SU-DHL-6 (cell line): Measurements from ENCODE around the gene MAP4K1.

Experiments
- H2AFZ ChIP-seq: fragments of 200-600 bp; sonication (generic); 2 replicates; pipeline ENCODE4 v1.6.1; 2014; ENCODE audit warnings: low read depth, mild to moderate bottlenecking, moderate library complexity, mixed read lengths, antibody characterized with exemption, low read length; ENCODE audit not compliant: severe bottlenecking
- H3F3A ChIP-seq: fragments of 200-600 bp; shearing (Covaris generic); 2 replicates; pipeline ENCODE4 v1.6.0; 2016; ENCODE audit warnings: antibody characterized with exemption, mild to moderate bottlenecking; ENCODE audit not compliant: insufficient read depth
- H3K27ac ChIP-seq: fragments of 200-600 bp; sonication (generic); 2 replicates; pipeline ENCODE4 v1.5.1; 2016; ENCODE audit warnings: low read depth, mild to moderate bottlenecking, low read length, moderate library complexity, mixed read lengths
- H3K27me3 ChIP-seq: fragments of 200-600 bp; sonication (generic), shearing (Covaris generic); 2 replicates; pipeline ENCODE4 v1.6.0; 2014; ENCODE audit warnings: mild to moderate bottlenecking, low read length
- H3K36me3 ChIP-seq: fragments of 200-600 bp; sonication (generic); 2 replicates; pipeline ENCODE4 v1.6.1; 2014; ENCODE audit warnings: mild to moderate bottlenecking, low read length, mixed read lengths
- H3K4me2 ChIP-seq: fragments of 300-600, 200-600 bp; shearing (Covaris generic), sonication (generic); 2 replicates; pipeline ENCODE4 v1.6.0; 2014; ENCODE audit warnings: low read length, low read depth, mild to moderate bottlenecking; ENCODE audit not compliant: poor library complexity, severe bottlenecking
- H3K4me3 ChIP-seq: fragments of 200-600 bp; sonication (generic); 2 replicates; pipeline ENCODE4 v1.5.1; 2014; ENCODE audit warnings: antibody characterized with exemption, low read length, mild to moderate bottlenecking, mixed read lengths; ENCODE audit not compliant: insufficient read depth, poor library complexity, severe bottlenecking
- H3K79me2 ChIP-seq: fragments of 200-600 bp; sonication (generic); 2 replicates; pipeline ENCODE4 v1.6.1; 2014; ENCODE audit warnings: mild to moderate bottlenecking, low read length, moderate library complexity; ENCODE audit not compliant: insufficient read depth
- H3K9ac ChIP-seq: fragments of 200-600 bp; sonication (generic); 2 replicates; pipeline ENCODE4 v1.7.0; 2014; ENCODE audit warnings: mild to moderate bottlenecking, low read length
- H3K9me2 ChIP-seq: fragments of 200-600 bp; sonication (generic); replicated peaks from 2 replicates; pipeline ENCODE4 v1.6.1; 2014; ENCODE audit warnings: low read length; ENCODE audit not compliant: insufficient read depth
- H3K9me3 ChIP-seq: fragments of 200-600 bp; sonication (generic); 2 replicates; pipeline ENCODE4 v1.6.1; 2014; ENCODE audit warnings: low read length, mixed read lengths; ENCODE audit not compliant: insufficient read depth
- H4K20me1 ChIP-seq: fragments of 200-600 bp; sonication (generic); 2 replicates; pipeline ENCODE4 v1.6.1; 2014; ENCODE audit warnings: low read depth, mild to moderate bottlenecking, antibody characterized with exemption, low read length, moderate library complexity, mixed read lengths
- EZH2phosphoT487 ChIP-seq: fragments of 200-600 bp; sonication (generic), shearing (Covaris generic); conservative IDR thresholded peaks from 2 replicates; pipeline ENCODE4 v1.6.1; 2018; ENCODE audit warnings: mild to moderate bottlenecking, antibody characterized with exemption, low read length, moderate library complexity, mixed read lengths
- TF ChIP-seq, protein P1 (sequence below): fragments of 200-600 bp; sonication (generic); IDR thresholded peaks from one replicate; pipeline ENCODE4 v1.5.1; 2017; ENCODE audit warnings: antibody characterized with exemption, mild to moderate bottlenecking, low read length, moderate library complexity; ENCODE audit not compliant: insufficient read depth, poor library complexity, severe bottlenecking

The MAP4K1 gene

DNA sequence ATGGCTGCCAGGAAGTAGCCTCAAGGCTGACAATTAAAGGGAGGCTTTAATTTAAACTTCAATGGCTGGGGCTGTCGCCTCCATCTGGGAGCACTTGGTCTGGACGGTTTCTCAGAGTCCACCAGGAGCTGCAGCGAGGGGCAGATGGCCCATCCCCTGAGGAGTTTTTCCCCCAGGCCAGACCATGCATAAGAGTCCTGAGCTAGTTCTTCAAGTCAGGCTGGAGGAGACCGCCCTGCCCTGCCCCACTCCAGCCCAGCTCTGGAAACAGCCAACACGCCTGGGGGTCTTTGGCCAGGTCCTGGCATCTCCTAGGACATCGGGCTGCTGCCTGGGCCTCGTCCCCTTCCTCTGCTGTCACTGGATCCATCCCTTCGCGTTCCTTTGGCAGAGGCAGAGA lies 24.4 kb upstream of the MAP4K1 start:
- H3K9ac ChIP-seq, result no peak overlapping the region
- no peak overlapping the region for H3K4me2 ChIP-seq
- no peaks in the 10 kb centered on the region for H3K79me2 ChIP-seq
- H3K9me3 ChIP-seq, result no peaks in the 10 kb centered on the region
- no peaks in the 10 kb centered on the region for H3F3A ChIP-seq
- TF ChIP-seq EZH2phosphoT487, result no peak
- TF ChIP-seq, protein P1, sequence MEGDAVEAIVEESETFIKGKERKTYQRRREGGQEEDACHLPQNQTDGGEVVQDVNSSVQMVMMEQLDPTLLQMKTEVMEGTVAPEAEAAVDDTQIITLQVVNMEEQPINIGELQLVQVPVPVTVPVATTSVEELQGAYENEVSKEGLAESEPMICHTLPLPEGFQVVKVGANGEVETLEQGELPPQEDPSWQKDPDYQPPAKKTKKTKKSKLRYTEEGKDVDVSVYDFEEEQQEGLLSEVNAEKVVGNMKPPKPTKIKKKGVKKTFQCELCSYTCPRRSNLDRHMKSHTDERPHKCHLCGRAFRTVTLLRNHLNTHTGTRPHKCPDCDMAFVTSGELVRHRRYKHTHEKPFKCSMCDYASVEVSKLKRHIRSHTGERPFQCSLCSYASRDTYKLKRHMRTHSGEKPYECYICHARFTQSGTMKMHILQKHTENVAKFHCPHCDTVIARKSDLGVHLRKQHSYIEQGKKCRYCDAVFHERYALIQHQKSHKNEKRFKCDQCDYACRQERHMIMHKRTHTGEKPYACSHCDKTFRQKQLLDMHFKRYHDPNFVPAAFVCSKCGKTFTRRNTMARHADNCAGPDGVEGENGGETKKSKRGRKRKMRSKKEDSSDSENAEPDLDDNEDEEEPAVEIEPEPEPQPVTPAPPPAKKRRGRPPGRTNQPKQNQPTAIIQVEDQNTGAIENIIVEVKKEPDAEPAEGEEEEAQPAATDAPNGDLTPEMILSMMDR, result no peak
- H3K36me3 ChIP-seq, result no peaks in the 10 kb centered on the region
- H3K9me2 ChIP-seq, result no peaks in the 10 kb centered on the region
- no peak overlapping the region for H3K27ac ChIP-seq
- no peaks in the 10 kb centered on the region for H3K27me3 ChIP-seq
- H2AFZ ChIP-seq, result no peak overlapping the region
- H4K20me1 ChIP-seq, result no peaks in the 10 kb centered on the region
- no peak overlapping the region for H3K4me3 ChIP-seq

DNA sequence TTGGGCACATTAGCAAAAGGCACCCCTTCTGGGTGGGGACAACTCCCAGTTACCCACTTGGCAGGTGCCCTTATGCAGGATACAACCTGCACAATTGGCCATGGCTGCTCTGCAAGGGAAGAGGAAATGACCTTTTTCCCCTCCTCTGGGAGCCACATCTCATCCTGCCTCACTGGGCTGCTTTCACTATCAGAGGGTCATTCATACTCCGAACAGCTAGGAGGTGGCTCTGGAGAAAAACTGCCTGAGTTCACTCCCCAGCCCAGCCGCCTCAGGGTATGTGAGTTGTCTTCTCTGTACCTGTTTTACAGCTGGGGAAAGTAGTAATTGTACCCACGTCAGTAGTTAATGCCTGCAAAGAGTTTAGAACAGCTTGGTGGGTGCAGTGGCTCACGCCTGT lies 22.6 kb upstream of the MAP4K1 start:
- no peak overlapping the region for H2AFZ ChIP-seq
- no peaks in the 10 kb centered on the region for H4K20me1 ChIP-seq

DNA sequence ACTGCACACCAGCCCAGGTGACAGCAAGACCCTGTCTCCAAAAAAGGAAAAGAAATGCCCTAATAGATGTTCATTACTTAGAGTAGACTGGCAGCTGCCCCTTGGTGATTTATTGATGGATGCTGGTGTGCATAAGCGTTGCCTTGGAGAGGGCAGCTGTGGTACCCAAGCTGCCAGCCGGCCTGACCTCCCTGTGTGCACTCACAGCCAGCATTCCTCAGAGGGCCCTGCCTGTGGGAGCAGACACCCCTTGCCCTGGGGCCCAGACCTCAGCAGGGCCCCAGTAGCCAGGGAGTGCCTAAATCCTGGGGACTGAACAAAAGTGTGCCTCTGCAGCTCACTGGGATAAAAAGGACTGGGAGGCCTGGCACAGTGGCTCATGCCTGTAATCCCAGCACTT lies 21.9 kb upstream of the MAP4K1 start:
- Histone ChIP-seq H2AFZ (no peak overlapping the region), H3K27ac (no peak overlapping the region), H3K27me3 (no peaks in the 10 kb centered on the region), H3K4me3 (no peak overlapping the region), H3K4me2 (no peak overlapping the region), H3K9me3 (no peaks in the 10 kb centered on the region), H4K20me1 (no peaks in the 10 kb centered on the region), H3F3A (no peaks in the 10 kb centered on the region), H3K36me3 (no peaks in the 10 kb centered on the region), H3K9me2 (no peaks in the 10 kb centered on the region), H3K9ac (no peak overlapping the region), H3K79me2 (no peaks in the 10 kb centered on the region)
- TF ChIP-seq, protein P1, result no peak
- no peak for TF ChIP-seq EZH2phosphoT487

More for the DNA sequence above, 22.6 kb upstream of the MAP4K1 start:
- Histone ChIP-seq H3K9me2 (no peaks in the 10 kb centered on the region), H3F3A (no peaks in the 10 kb centered on the region), H3K27ac (no peak overlapping the region), H3K36me3 (no peaks in the 10 kb centered on the region), H3K9me3 (no peaks in the 10 kb centered on the region), H3K4me2 (no peak overlapping the region), H3K79me2 (no peaks in the 10 kb centered on the region), H3K9ac (no peak overlapping the region), H3K4me3 (no peak overlapping the region), H3K27me3 (no peaks in the 10 kb centered on the region)
- TF ChIP-seq, protein P1, result no peak
- no peak for TF ChIP-seq EZH2phosphoT487
